GM18868 (cell line): Measurements from ENCODE around the gene FAM193A.

Experiments
- ATAC-seq: cut with Tn5 transposase; IDR thresholded peaks from one replicate; pipeline ENCODE4 v1.9.1; 2021; ENCODE audit warnings: mild to moderate bottlenecking, moderate library complexity; ENCODE audit not compliant: unreplicated experiment

Gene FAM193A, protein sequence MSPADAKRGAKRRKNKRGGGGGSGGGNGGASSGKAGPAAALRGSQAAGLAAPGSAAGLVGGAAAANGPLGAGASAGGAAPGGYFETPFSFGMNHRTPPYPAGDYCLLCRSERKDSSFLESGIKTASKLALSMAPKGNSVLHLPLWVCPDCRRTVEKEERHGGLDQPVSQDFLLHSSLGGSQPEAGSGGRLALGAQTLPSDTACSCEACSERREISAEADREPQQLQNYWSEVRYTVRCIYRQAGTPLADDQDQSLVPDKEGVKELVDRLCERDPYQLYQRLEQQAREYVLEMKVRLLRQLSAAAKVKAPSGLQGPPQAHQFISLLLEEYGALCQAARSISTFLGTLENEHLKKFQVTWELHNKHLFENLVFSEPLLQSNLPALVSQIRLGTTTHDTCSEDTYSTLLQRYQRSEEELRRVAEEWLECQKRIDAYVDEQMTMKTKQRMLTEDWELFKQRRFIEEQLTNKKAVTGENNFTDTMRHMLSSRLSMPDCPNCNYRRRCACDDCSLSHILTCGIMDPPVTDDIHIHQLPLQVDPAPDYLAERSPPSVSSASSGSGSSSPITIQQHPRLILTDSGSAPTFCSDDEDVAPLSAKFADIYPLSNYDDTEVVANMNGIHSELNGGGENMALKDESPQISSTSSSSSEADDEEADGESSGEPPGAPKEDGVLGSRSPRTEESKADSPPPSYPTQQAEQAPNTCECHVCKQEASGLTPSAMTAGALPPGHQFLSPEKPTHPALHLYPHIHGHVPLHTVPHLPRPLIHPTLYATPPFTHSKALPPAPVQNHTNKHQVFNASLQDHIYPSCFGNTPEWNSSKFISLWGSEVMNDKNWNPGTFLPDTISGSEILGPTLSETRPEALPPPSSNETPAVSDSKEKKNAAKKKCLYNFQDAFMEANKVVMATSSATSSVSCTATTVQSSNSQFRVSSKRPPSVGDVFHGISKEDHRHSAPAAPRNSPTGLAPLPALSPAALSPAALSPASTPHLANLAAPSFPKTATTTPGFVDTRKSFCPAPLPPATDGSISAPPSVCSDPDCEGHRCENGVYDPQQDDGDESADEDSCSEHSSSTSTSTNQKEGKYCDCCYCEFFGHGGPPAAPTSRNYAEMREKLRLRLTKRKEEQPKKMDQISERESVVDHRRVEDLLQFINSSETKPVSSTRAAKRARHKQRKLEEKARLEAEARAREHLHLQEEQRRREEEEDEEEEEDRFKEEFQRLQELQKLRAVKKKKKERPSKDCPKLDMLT (N-terminal part only)

GRCh38 chr4:2536193-2537010, at the start of gene FAM193A:
Gene FAM193A (plus strand): TSS chr4:2536647. CDS start chr4:2536916, 269 bp downstream.
- ATAC-seq: peak; percentile 86

DNA sequence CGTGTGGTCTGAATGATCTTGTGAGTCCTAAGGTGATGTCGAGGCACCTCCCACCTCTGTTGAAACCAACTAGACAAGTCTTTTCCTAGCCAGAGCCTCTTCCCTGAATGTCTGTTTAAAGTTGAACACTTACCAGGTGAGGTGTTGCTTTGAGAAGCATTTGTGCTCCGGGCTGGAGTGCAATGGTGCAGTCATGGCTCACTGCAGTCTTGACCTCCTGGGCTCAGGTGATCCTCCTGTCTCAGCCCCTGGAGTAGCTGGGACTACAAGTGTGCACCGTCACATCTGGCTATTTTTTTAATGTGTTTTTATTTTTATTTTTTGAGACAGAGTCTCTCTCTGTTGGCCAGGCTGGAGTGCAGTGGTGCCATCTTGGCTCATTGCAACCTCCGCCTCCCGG, 49.5 kb upstream of the FAM193A start:
- ATAC-seq: no peak

GRCh38 chr4:2487632-2488031, 48.8 kb upstream of the FAM193A start:
- ATAC-seq: peak; percentile 60

DNA sequence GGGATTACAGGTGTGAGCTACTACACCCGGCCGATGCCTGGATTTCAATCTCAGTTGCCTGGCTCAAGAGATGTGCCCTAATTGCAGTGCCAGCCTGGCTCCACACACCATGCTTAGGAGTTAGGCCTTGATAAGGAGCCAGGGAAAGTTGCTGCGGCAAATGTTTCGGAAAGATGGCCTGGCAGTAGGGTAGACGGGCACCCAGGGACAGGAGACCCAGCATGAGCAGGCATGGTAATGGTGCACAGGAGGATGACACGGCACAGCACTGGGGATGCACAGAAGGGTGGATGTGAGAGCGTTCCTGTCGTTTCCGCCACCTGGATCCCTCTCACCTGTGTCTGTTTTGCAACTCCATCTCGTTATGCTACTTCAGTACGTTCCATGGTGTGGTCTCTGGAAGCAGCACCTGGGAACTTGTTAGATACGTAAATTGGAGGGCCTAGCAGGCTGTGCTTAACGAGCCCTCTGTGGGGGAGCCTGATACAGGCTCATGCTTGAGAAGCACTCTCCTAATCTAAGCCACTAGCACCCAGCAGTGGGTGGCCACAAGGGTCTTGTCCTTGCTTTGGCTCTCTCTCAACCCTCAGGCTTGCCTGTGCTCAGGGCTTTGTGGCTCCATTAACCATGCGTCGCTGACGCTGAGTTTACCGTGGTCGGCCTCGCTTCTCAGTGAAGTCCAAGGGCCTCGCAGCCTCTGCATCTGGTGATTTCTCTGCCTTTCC, 47.2 kb upstream of the FAM193A start:
- ATAC-seq: no peak

DNA sequence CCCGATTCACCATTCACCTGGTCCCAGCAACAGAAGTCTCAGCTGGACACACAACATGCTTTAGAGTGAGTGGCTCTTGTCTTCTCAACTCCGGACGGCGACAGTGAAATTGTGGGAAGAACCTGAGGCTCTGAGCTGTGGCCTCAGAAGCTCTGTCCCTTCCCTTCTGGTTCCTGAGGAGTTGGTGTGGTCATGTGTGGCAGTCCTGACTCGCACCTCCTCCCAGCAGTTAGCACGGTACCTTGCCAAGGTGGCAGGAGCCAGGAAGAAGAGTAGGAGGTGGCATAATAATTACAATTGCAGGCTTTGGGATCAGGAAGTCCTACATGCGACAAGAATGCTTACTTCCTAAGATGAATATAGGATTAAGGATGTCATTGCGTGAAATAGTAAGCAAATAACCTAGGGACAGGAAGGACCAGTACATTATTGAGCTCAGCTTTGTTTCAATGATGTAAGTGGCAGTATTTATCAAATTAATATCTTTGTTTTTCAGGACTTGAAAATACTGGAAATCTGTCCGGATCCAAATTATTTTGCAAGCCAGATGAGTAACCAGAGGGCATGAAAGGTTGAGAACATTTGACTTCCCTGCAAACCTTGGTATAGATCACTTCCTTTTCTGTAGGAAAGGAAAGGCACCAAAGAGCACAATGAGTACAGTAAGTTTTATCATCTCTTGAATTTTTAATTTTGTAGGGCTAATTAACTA, 46.5 kb upstream of the FAM193A start:
- no peak for ATAC-seq

- no peak for ATAC-seq
Observed at GRCh38 chr4:2492970-2493369, 43.5 kb upstream of the FAM193A start.

DNA sequence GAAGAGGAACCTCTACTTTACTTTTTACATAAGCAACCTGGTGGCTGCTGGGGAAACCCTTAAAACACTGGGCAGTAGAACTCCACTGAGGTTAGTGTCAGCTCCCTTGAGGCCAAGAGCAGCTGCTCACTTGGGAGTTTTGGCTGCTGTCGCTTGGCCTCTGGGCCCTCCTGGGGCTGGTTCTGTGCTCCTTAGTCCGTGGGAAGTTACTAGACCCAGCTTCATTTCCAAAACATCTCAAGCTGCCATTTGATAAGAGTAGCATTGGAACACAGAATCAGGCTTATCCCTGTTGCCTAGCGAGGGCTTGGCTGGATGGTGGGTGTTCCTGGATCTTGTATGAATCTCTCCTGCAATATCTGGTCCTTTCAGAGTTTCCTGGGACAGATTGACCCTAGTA, 41.5 kb upstream of the FAM193A start:
- no peak for ATAC-seq

- ATAC-seq: no peak
Observed at GRCh38 chr4:2497324-2497723, 39.1 kb upstream of the FAM193A start.

GRCh38 chr4:2497931-2498330, 38.5 kb upstream of the FAM193A start:
- ATAC-seq: peak; percentile 97

- ATAC-seq: no peak
Observed at GRCh38 chr4:2500547-2500946, 35.9 kb upstream of the FAM193A start.

DNA sequence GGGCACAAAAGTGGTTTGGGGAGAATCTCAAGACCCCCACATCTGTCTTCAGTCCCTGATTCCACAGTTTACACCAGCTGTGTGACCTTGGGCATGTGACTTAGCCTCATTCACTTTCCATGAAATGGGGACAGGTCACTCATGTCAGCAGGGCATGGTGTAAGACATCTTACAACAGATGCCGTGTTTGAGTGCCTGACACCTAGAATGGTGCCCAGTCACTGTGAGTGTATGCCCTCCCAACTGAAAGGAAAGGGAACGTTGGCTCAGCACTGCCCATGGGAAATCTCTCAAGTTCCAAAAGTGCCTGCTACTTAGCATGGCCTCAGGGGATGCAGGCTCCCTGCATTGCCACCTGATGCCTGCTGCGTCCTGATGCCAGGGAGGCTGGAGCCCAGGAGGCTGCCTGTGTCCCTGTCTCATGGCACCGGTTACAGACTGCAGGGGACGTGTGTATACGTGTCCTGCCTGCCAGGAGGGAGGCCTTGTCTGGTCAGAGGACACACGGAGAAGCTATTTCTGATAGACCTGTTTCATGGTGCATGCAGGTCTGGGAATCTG, 35.3 kb upstream of the FAM193A start:
- ATAC-seq: no peak

GRCh38 chr4:2503809-2504208, 32.6 kb upstream of the FAM193A start:
- no peak for ATAC-seq

- no peak for ATAC-seq
Observed at GRCh38 chr4:2507259-2507658, 29.2 kb upstream of the FAM193A start.

DNA sequence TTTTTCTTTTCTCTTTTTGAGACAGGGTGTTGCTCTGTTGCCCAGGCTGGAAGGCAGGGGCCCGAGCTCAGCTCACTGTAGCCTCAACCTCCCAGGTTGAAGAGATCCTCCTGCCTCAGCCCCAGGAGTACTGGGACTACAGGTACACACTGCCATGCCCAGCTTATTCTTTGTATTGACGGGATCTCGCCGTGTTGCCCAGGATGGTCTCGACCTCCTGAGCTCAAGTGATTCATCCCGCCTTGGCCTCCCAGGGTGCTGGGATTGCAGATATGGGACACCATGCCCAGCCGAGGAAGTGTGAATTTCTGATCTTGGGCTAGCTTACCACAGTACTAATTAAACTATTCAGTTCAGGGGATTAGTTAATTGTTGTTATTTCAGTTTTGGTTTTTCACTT, 28.6 kb upstream of the FAM193A start:
- no peak for ATAC-seq

DNA sequence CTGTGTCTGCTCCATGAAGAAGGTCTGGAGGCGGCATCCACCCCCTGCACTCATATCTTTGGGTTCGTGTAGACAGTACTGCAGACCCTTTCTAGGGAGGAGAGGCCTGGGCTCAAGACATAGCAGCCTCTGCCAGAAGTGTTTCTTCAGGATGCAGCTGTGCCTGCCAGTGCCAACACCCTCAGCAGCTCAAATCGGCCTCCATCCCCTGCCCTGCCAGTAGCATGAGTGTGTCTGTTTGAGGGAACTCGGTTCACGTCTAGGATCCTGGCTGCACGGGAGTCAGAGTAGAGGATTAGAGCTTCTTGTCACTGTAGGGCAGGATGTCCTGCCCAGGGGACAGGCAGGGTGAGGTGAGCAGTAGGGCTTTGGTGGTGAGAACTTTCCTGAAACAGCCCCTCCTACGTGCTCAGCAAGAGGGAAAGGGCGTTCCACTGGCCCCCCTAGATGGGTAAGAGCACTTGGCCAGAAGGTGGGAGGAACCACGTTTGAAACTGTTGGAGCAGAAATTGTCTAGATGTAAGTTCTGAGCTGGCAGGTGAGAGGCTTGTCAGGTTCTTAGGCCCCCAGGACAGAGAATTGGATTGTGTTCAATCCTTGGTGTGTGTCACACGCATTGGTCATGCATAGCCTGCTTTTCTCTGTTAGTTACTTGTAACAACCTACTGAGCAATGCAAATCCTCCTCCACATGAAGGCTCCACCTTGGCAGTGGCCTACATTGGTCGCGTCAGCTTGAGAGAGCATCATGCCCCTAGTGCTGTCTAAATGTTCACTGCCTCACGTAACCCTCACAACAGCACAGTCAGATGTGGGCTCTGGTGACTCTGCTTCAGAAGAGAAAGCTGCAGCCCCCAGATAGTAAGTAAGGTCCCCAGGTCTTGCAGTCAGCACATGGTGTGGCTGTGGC, 25.8 kb upstream of the FAM193A start:
- no peak for ATAC-seq

- no peak for ATAC-seq
Observed at GRCh38 chr4:2511645-2512131, 24.8 kb upstream of the FAM193A start.

DNA sequence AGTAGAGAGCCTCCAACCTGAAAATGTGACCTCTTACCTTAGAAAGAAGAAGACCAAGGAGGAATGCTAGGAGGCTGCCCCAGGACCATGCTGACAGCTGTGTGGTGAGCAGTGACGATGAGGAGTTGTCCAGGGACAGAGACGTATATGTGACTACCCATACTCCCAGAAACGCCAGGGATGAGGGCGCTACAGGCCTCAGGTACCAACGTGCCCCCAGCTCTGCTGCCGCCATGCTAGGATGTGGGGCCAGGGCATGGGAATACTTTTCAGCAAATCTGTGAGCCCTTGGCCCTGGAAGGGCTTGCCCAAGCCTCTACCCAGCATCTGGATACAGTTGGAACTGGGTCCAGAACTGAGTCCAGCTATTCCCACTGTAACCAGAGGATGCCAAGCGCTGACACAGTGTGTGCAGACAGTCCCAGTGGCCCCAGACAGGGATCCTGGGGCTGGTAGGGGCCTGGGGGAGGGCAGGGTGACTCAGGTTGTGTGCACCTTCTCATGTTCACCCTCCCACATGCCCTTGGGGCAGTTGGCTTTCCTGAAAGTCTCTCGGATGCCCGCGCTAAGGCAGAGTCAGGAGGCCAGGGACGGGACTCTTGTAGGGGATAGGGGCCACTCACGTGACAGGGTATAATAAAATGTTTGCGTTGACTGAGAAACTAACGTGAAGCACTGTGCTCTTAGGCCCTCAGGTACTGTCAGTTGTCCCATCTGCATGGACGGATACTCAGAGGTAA, 23.9 kb upstream of the FAM193A start:
- no peak for ATAC-seq
